HepG2 (cell line): ENCODE measurements around the gene ATG2A. TPM values are rescaled to one million over a fixed set of nuclear protein-coding genes. Genes with fewer than 3 reads are reported as not detected.

ENCODE experiments used
- FIP1L1 ChIP-seq: fragments of 200-400 bp; formaldehyde crosslinking; IDR thresholded peaks from 2 replicates; pipeline ENCODE4 v1.6.1; 2018; ENCODE audit warnings: low read depth, mild to moderate bottlenecking, low read length, moderate library complexity, borderline replicate concordance; ENCODE audit not compliant: insufficient read depth
- GABPA ChIP-seq, 2 experiments: IDR thresholded peaks; 2 replicates each; pipeline ENCODE4 v1.6.1; 2011 to 2016; ENCODE audit warnings: low read depth in 2 of 2, low read length in 1 of 2, missing biosample characterization in 1 of 2, missing genetic modification characterization in 1 of 2
- KDM6A ChIP-seq: IDR thresholded peaks from 2 replicates; pipeline ENCODE4 v1.6.1; 2016; ENCODE audit warnings: low read depth
- NFIB ChIP-seq: sonication (generic); formaldehyde crosslinking; IDR thresholded peaks from 2 replicates; pipeline ENCODE4 v1.9.0; 2021; ENCODE audit warnings: missing genetic modification reagents, mild to moderate bottlenecking, borderline replicate concordance
- PHF20 ChIP-seq: sonication (generic); formaldehyde crosslinking; IDR thresholded peaks from 2 replicates; pipeline ENCODE4 v1.5.0; 2020; ENCODE audit warnings: mild to moderate bottlenecking, missing genetic modification reagents
- SOX6 ChIP-seq, 2 experiments: fragments of 450-650 bp in 1 of 2; sonication (generic) in 1 of 2; formaldehyde crosslinking in 1 of 2; IDR thresholded peaks; 2 replicates each; pipeline versions ENCODE4 v1.4.0 to v1.6.1; 2017 to 2020; ENCODE audit warnings: antibody characterized with exemption in 1 of 2, mild to moderate bottlenecking in 1 of 2, missing genetic modification reagents in 1 of 2
- TEAD3 ChIP-seq: optimal IDR thresholded peaks from 2 replicates; pipeline ENCODE3; 2016; ENCODE audit warnings: borderline replicate concordance
- THAP11 ChIP-seq: IDR thresholded peaks from 2 replicates; pipeline ENCODE4 v1.6.1; 2016; ENCODE audit warnings: missing biosample characterization, missing genetic modification reagents
- ZNF207 ChIP-seq: fragments of 450-650 bp; IDR thresholded peaks from 2 replicates; pipeline ENCODE4 v1.6.1; 2016; ENCODE audit warnings: antibody characterized with exemption, borderline replicate concordance
- ZNF3 ChIP-seq: IDR thresholded peaks from 2 replicates; pipeline ENCODE4 v1.7.0; 2017; ENCODE audit warnings: inconsistent platforms
- ZNF777 ChIP-seq: sonication (generic); formaldehyde crosslinking; IDR thresholded peaks from 2 replicates; pipeline ENCODE4 v1.4.0; 2020; ENCODE audit warnings: missing genetic modification reagents
- ZZZ3 ChIP-seq: sonication (generic); formaldehyde crosslinking; IDR thresholded peaks from 2 replicates; pipeline ENCODE4 v1.4.0; 2020; ENCODE audit warnings: missing genetic modification reagents, mild to moderate bottlenecking, borderline replicate concordance
- polyA plus RNA-seq, 8 experiments: library from polyadenylated mRNA; depleted of rRNA in 3 of 8; stranded (reverse) in 7 of 8; unstranded in 1 of 8; fragments of >200 nt; fragmentation: Illumina TruSeq in 4 of 8; extraction: Trizol in 4 of 8; gene quantifications; 2 replicates each; pipeline versions ENCODE4 v1.2.1 to v1.2.3, GENCODE V29; 2011 to 2016; ENCODE audit warnings: low read depth in 4 of 8, missing spikeins in 1 of 8, mixed read lengths in 1 of 8; ENCODE audit not compliant: insufficient read depth in 1 of 8
- total RNA-seq, 5 experiments: library from RNA; depleted of rRNA; stranded (reverse); fragments of >200 nt; fragmentation: Illumina TruSeq; extraction: Trizol; gene quantifications; 2 replicates each; pipeline ENCODE4 v1.2.3, GENCODE V29; 2016; ENCODE audit warnings: low read depth in 1 of 5
- TF ChIP-seq, protein P1 (sequence below): sonication (generic); formaldehyde crosslinking; IDR thresholded peaks from 2 replicates; pipeline ENCODE4; 2020; ENCODE audit warnings: missing genetic modification reagents, mild to moderate bottlenecking, borderline replicate concordance
- TF ChIP-seq, protein P2 (sequence below): sonication (generic); formaldehyde crosslinking; IDR thresholded peaks from 2 replicates; pipeline ENCODE4 v1.5.1; 2020; ENCODE audit warnings: missing genetic modification reagents, mild to moderate bottlenecking, borderline replicate concordance
- TF ChIP-seq, protein P3 (sequence below): sonication (generic); formaldehyde crosslinking; IDR thresholded peaks from 2 replicates; pipeline ENCODE4 v1.5.0; 2020; ENCODE audit warnings: mild to moderate bottlenecking, missing genetic modification reagents
- TF ChIP-seq, protein P4 (sequence below): sonication (generic); formaldehyde crosslinking; IDR thresholded peaks from 2 replicates; pipeline ENCODE4 v1.5.0; 2020; ENCODE audit warnings: missing genetic modification reagents
- TF ChIP-seq, protein P5 (sequence below): sonication (generic); formaldehyde crosslinking; IDR thresholded peaks from 2 replicates; pipeline ENCODE4 v1.5.0; 2020; ENCODE audit warnings: missing genetic modification reagents, mild to moderate bottlenecking, borderline replicate concordance

Gene ATG2A
- total and polyA plus RNA-seq, 2 of the 13 experiments (the other 11 are each of a cell fraction or from before 2014, with no cell fraction given), result 6.7 to 8.0 TPM

DNA sequence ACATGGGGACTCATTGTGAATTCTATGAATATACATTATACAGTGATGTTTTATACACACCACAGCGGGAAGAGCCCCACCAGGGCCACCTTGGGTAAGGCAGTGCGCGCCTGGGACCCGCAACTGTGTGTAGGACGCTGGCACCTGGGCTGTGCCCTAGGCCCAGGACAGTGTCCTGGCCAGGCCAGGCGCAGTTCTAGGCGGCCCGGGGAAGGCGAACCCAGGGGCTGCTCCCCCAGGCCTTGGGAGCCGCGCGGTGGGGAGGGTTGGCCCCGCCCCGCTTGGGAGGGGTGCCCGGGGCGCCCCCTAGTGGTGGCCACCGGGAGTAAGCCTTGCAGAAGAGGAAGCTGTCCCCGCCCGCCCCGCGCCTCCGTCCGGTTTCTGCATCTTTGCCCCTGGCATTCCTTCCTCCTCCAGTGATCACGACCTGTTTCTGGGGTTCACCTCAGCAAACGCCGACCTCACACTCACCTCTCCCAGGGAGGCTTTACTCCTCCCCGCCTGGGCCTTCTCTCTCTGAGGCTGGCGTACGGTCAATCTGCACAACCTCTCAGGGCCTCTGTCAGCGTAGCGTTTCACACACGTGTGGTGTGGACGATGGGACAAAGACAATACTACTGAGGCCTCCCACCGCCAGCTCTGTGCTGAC, 29.1 kb downstream of the ATG2A start (continued):
- TF ChIP-seq, protein P1, sequence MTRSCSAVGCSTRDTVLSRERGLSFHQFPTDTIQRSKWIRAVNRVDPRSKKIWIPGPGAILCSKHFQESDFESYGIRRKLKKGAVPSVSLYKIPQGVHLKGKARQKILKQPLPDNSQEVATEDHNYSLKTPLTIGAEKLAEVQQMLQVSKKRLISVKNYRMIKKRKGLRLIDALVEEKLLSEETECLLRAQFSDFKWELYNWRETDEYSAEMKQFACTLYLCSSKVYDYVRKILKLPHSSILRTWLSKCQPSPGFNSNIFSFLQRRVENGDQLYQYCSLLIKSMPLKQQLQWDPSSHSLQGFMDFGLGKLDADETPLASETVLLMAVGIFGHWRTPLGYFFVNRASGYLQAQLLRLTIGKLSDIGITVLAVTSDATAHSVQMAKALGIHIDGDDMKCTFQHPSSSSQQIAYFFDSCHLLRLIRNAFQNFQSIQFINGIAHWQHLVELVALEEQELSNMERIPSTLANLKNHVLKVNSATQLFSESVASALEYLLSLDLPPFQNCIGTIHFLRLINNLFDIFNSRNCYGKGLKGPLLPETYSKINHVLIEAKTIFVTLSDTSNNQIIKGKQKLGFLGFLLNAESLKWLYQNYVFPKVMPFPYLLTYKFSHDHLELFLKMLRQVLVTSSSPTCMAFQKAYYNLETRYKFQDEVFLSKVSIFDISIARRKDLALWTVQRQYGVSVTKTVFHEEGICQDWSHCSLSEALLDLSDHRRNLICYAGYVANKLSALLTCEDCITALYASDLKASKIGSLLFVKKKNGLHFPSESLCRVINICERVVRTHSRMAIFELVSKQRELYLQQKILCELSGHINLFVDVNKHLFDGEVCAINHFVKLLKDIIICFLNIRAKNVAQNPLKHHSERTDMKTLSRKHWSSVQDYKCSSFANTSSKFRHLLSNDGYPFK (CRISPR knock-in tag), result peak; percentile 30; the same call in 1 of the 2 replicates
- peak; percentile 44 for TF ChIP-seq THAP11
- TF ChIP-seq, protein P2, sequence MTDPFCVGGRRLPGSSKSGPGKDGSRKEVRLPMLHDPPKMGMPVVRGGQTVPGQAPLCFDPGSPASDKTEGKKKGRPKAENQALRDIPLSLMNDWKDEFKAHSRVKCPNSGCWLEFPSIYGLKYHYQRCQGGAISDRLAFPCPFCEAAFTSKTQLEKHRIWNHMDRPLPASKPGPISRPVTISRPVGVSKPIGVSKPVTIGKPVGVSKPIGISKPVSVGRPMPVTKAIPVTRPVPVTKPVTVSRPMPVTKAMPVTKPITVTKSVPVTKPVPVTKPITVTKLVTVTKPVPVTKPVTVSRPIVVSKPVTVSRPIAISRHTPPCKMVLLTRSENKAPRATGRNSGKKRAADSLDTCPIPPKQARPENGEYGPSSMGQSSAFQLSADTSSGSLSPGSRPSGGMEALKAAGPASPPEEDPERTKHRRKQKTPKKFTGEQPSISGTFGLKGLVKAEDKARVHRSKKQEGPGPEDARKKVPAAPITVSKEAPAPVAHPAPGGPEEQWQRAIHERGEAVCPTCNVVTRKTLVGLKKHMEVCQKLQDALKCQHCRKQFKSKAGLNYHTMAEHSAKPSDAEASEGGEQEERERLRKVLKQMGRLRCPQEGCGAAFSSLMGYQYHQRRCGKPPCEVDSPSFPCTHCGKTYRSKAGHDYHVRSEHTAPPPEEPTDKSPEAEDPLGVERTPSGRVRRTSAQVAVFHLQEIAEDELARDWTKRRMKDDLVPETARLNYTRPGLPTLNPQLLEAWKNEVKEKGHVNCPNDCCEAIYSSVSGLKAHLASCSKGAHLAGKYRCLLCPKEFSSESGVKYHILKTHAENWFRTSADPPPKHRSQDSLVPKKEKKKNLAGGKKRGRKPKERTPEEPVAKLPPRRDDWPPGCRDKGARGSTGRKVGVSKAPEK (CRISPR knock-in tag), result no peak
- no peak for TF ChIP-seq ZNF207
- no peak for TF ChIP-seq SOX6 (IDR thresholded peaks at IDR 0.05)
- TF ChIP-seq SOX6 (CRISPR knock-in tag; IDR thresholded peaks at IDR 0.05), result peak; percentile 72; the same call in 1 of the 2 replicates
- TF ChIP-seq, protein P3, sequence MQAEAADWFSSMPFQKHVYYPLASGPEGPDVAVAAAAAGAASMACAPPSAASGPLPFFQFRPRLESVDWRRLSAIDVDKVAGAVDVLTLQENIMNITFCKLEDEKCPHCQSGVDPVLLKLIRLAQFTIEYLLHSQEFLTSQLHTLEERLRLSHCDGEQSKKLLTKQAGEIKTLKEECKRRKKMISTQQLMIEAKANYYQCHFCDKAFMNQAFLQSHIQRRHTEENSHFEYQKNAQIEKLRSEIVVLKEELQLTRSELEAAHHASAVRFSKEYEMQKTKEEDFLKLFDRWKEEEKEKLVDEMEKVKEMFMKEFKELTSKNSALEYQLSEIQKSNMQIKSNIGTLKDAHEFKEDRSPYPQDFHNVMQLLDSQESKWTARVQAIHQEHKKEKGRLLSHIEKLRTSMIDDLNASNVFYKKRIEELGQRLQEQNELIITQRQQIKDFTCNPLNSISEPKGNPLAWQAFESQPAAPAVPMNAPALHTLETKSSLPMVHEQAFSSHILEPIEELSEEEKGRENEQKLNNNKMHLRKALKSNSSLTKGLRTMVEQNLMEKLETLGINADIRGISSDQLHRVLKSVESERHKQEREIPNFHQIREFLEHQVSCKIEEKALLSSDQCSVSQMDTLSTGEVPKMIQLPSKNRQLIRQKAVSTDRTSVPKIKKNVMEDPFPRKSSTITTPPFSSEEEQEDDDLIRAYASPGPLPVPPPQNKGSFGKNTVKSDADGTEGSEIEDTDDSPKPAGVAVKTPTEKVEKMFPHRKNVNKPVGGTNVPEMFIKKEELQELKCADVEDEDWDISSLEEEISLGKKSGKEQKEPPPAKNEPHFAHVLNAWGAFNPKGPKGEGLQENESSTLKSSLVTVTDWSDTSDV (CRISPR knock-in tag), result 0 out of 2 replicates have a peak, but pooled peaks have one; percentile 1
- no peak for TF ChIP-seq PHF20 (CRISPR knock-in tag)
- no peak for TF ChIP-seq GABPA (IDR thresholded peaks at IDR 0.05; ENCODE audit: low read depth, low read length)
- peak; percentile 67 for TF ChIP-seq GABPA (CRISPR knock-in tag; IDR thresholded peaks at IDR 0.05; ENCODE audit: low read depth)
- TF ChIP-seq ZNF3 (CRISPR knock-in tag), result no peak
- TF ChIP-seq KDM6A (CRISPR knock-in tag), result no peak
- peak; percentile 44 for TF ChIP-seq TEAD3
- TF ChIP-seq FIP1L1, result peak; percentile 34; the same call in 1 of the 2 replicates
- no peak for TF ChIP-seq ZZZ3 (CRISPR knock-in tag)
- no peak for TF ChIP-seq NFIB (CRISPR knock-in tag)
- TF ChIP-seq, protein P4, sequence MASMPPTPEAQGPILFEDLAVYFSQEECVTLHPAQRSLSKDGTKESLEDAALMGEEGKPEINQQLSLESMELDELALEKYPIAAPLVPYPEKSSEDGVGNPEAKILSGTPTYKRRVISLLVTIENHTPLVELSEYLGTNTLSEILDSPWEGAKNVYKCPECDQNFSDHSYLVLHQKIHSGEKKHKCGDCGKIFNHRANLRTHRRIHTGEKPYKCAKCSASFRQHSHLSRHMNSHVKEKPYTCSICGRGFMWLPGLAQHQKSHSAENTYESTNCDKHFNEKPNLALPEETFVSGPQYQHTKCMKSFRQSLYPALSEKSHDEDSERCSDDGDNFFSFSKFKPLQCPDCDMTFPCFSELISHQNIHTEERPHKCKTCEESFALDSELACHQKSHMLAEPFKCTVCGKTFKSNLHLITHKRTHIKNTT (CRISPR knock-in tag), result no peak
- peak; percentile 35; the same call in 1 of the 2 replicates for TF ChIP-seq ZNF777 (CRISPR knock-in tag)
- TF ChIP-seq, protein P5, sequence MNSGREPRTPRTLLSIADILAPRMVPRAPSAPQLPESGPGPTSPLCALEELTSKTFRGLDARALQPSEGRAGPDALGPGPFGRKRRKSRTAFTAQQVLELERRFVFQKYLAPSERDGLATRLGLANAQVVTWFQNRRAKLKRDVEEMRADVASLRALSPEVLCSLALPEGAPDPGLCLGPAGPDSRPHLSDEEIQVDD, result no peak
